Left lung (tissue), 10 donors: ENCODE measurements around the gene RAB9A. TPM values are rescaled to one million over a fixed set of nuclear protein-coding genes. Genes with fewer than 3 reads are reported as not detected.
"Not testable (repeated sequence)": the region's sequence is repeated elsewhere in the genome, so short reads cannot be mapped to it uniquely, and the experiment has no call there.

ENCODE experiments used
- ATAC-seq: fragments of 200-7000 bp; cut with Tn5 transposase; one replicate; pipeline ENCODE4 v1.9.1; 2020; ENCODE audit warnings: moderate library complexity
- DNase-seq, 4 donors: peaks; one replicate each; pipeline ENCODE4 v3.0.0-alpha.2; 2013 to 2020
- H3K27ac ChIP-seq, 2 donors: fragments of 200-600 bp; sonication (generic) in 1 of 2; one replicate each; pipeline versions ENCODE4 v1.5.0 to v1.8.0; 2020 to 2021
- H3K27me3 ChIP-seq, 2 donors: fragments of 200-600 bp; sonication (generic) in 1 of 2; one replicate each; pipeline versions ENCODE4 v1.5.0 to v1.8.0; 2020 to 2021
- H3K36me3 ChIP-seq, 2 donors: fragments of 200-600 bp; sonication (generic) in 1 of 2; one replicate each; pipeline versions ENCODE4 v1.5.0 to v1.8.0; 2020 to 2021
- H3K4me1 ChIP-seq, 2 donors: fragments of 200-600 bp; one replicate each; pipeline ENCODE4 v1.8.0; 2021
- H3K4me3 ChIP-seq, 2 donors: fragments of 200-600 bp; sonication (generic) in 1 of 2; one replicate each; pipeline versions ENCODE4 v1.5.0 to v1.8.0; 2020 to 2021; ENCODE audit warnings: mild to moderate bottlenecking in 1 of 2
- H3K9me3 ChIP-seq, 2 donors: fragments of 200-600 bp; sonication (generic) in 1 of 2; one replicate each; pipeline versions ENCODE4 v1.5.0 to v1.8.0; 2020 to 2021
- CTCF ChIP-seq, 2 donors: fragments of 200-600 bp; sonication (generic) in 1 of 2; IDR thresholded peaks; one replicate each; pipeline versions ENCODE4 v1.5.0 to v1.8.0; 2021; ENCODE audit warnings: antibody characterized with exemption in 2 of 2
- intact Hi-C, 2 donors: fragments of 100-400 bp; cut with DNase I; formaldehyde crosslinking; loops; one replicate each; pipeline versions ENCODE4 v1.11.2 to v1.14.2; 2022
- polyA plus RNA-seq, 6 donors: library from polyadenylated mRNA; unstranded; fragments of 120-200 nt; gene quantifications; one replicate each; pipeline ENCODE4 v1.2.1, GENCODE V29; 2013; ENCODE audit not compliant: insufficient read length in 6 of 6
- total RNA-seq, 2 donors: library from RNA; stranded (reverse); fragmentation: NEBNext Ultra II Directional; extraction: Animal tissue kit (Norgen Biotek cat#: 25700); gene quantifications; one replicate each; pipeline ENCODE4 v1.2.1, GENCODE V29; 2021
- donor health status: DM: no; HTN: yes; CAD: no.
- donor health status: DM: no; HTN: no; CAD: no.

Gene RAB9A
- total and polyA plus RNA-seq, 8 donors, result 22.5 to 32.4 (median 24.5) TPM

GRCh38 chrX:13647709-13648212 lies 41.2 kb upstream of the RAB9A start:
- peak; percentile 55 for ATAC-seq
- Histone ChIP-seq H3K9me3 (no peaks in the 10 kb centered on the region), H3K4me1 (no peaks in the 10 kb centered on the region), H3K27ac (peak overlapping the region; percentile 28 to 78), H3K27me3 (peaks cover 0 to 7% of the 10 kb centered on the region in 2 donors), H3K36me3 (no peaks in the 10 kb centered on the region), H3K4me3 (no peak overlapping the region)
- no peak for TF ChIP-seq CTCF (IDR thresholded peaks at IDR 0.05)
- DNase-seq, result peak in 2 of 4 donors; percentile 56 to 58
- intact Hi-C loops, result loop anchor here in 1 of 2 donors (10.0 kb wide), 1 partner anchor 133 kb away; no protein-coding TSS in a partner anchor

DNA sequence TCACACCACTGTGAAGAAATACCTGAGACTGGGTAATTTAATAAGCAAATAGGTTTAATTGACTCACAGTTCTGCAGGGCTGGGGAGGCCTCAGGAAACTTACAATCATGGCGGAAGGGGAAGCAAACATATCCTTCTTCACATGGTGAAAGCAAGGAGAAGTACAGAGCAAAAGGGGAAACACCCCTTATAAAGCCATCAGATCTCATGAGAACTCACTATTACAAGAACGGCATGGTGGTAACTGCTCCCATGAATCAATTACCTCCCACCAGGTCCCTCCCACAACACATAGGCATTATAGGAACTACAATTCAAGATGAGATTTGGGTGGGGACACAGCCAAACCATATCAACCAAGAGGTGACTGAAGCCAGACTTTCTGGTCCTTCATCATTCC lies 40.6 kb upstream of the RAB9A start:
- not testable (repeated sequence) for DNase-seq

DNA sequence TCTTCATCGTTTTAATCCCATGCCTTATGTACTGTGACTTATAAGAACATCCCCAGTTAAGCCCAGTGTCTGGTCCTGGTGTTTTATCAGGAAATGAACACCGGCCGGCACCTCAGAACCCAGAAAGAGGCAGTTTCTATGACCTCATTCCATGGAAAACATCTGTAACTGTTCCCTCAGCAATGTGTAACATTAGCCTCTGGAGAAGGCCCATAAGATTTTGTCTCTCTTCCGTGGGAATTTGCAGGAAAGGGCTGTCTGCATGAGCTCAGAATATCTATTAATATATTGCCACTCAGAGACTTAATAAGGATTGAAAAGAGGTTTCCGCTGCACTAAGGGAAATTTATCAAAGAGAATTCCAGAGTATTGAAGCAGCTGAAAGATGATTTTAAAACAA lies 39.1 kb upstream of the RAB9A start:
- ATAC-seq (no peak), DNase-seq (no peak)
- Histone ChIP-seq H3K27ac (no peak overlapping the region), H3K9me3 (no peaks in the 10 kb centered on the region), H3K36me3 (no peaks in the 10 kb centered on the region), H3K4me1 (no peaks in the 10 kb centered on the region), H3K27me3 (peaks cover 0 to 7% of the 10 kb centered on the region in 2 donors), H3K4me3 (no peak overlapping the region)
- TF ChIP-seq CTCF (IDR thresholded peaks at IDR 0.05), result no peak
- intact Hi-C loops, result loop anchor here in 1 of 2 donors (10.0 kb wide), 1 partner anchor 135 kb away; no protein-coding TSS in a partner anchor

More for the DNA sequence above, 40.6 kb upstream of the RAB9A start:
- H3K36me3 ChIP-seq, H3K4me3 ChIP-seq, H3K4me1 ChIP-seq, H3K27me3 ChIP-seq, H3K9me3 ChIP-seq, ATAC-seq: not testable (repeated sequence)
- intact Hi-C loops, result loop anchor here in 1 of 2 donors (10.0 kb wide), 1 partner anchor 134 kb away; no protein-coding TSS in a partner anchor
- H3K27ac ChIP-seq, result peak overlapping the region; percentile 28 to 78

DNA sequence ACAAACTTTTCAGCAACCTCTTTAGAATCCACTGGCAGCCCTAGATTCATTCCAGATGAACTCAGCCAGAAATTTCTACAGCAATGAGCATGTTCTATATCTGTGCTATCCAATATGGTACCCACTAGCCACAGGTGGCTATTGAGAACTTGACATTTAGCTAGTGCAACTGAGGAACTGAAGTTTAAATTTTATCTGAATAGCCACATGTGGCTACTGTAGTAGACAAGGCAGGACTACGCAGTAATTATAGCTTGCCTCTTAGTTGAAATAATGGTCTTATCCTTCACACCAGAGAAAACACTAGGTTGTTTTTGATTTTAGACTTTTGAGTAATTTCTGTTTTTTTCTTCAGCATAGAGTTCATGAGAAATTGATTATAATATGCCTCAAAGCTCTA lies 38.6 kb upstream of the RAB9A start:
- no peak for TF ChIP-seq CTCF (IDR thresholded peaks at IDR 0.05)
- Histone ChIP-seq H3K36me3 (no peaks in the 10 kb centered on the region), H3K4me1 (no peaks in the 10 kb centered on the region), H3K9me3 (no peaks in the 10 kb centered on the region), H3K4me3 (no peak overlapping the region), H3K27ac (no peak overlapping the region), H3K27me3 (peaks cover 0 to 5% of the 10 kb centered on the region in 2 donors)
- DNase-seq, result no peak
- intact Hi-C loops, result no loop called here
- no peak for ATAC-seq

DNA sequence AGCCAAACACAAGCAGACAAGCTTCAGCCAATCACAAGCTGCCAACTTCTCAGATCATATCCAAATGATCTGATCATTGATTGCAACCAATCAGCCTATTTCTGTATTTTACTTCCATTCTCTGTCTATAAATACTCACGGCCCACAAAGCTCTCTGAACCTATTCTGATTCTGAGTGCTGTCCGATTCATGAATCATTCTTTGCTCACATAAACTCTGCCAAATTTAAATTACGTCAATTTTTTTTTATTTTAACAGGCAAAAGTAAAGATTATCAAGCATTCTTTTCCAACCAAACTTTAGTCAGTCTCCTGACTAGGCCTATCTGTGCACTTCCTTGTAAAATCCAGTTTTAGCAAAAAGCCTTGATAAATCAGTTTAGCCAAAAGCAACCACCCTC lies 37.8 kb upstream of the RAB9A start:
- Histone ChIP-seq H3K4me1 (no peaks in the 10 kb centered on the region), H3K9me3 (no peaks in the 10 kb centered on the region), H3K27ac (no peak overlapping the region), H3K4me3 (no peak overlapping the region), H3K27me3 (no peaks in the 10 kb centered on the region), H3K36me3 (no peaks in the 10 kb centered on the region)
- DNase-seq (no peak), ATAC-seq (no peak)
- intact Hi-C loops, result no loop called here
- no peak for TF ChIP-seq CTCF (IDR thresholded peaks at IDR 0.05)

GRCh38 chrX:13652287-13652793 lies 36.6 kb upstream of the RAB9A start:
- ATAC-seq, result no peak
- Histone ChIP-seq H3K36me3 (no peaks in the 10 kb centered on the region), H3K9me3 (no peaks in the 10 kb centered on the region), H3K4me1 (no peaks in the 10 kb centered on the region), H3K27me3 (no peaks in the 10 kb centered on the region), H3K27ac (peak overlapping the region; percentile 77 to 96), H3K4me3 (peak overlapping the region; percentile 41 to 52)
- TF ChIP-seq CTCF (IDR thresholded peaks at IDR 0.05), result no peak
- intact Hi-C loops, result no loop called here
- no peak for DNase-seq
